H1 (cell line): ENCODE measurements around the gene NPBWR2. TPM values are rescaled to one million over a fixed set of nuclear protein-coding genes. Genes with fewer than 3 reads are reported as not detected.

Experiments
- CTCF ChIA-PET: fragments of 300-600 bp; sonication (Branson Sonifier 250); formaldehyde crosslinking; loops from one replicate; lab custom pipeline; 2021; ENCODE audit not compliant: partially characterized antibody; lab: Charles Lee
- POLR2A ChIA-PET: fragments of 300-600 bp; sonication (Branson Sonifier 250); formaldehyde crosslinking; loops from one replicate; lab custom pipeline; 2021; ENCODE audit warnings: inconsistent platforms; ENCODE audit not compliant: partially characterized antibody; lab: Charles Lee
- DNase-seq, 2 experiments: peaks; one replicate each; pipeline versions ENCODE4 v3.0.0 to v3.0.0-alpha.2; 2010 to 2022; ENCODE audit warnings: low spot score in 2 of 2, low read depth in 1 of 2, mixed read lengths in 1 of 2
- FAIRE-seq: peaks from 2 replicates; lab custom pipeline; 2011; peaks lifted over from hg19 to GRCh38; lab: Jason Lieb, UNC
- H2AFZ ChIP-seq: 2 replicates; pipeline ENCODE4 v1.8.1; 2012; ENCODE audit warnings: low read length, inconsistent platforms
- H2AK5ac ChIP-seq: 2 replicates; pipeline ENCODE4 v1.6.1; 2013; ENCODE audit warnings: low read depth, low read length
- H2BK120ac ChIP-seq: replicated peaks from 2 replicates; pipeline ENCODE3; 2013; ENCODE audit warnings: low read depth, low read length, inconsistent platforms
- H2BK12ac ChIP-seq: 2 replicates; pipeline ENCODE4 v1.6.1; 2013; ENCODE audit warnings: low read depth, low read length
- H2BK15ac ChIP-seq: 2 replicates; pipeline ENCODE4 v1.6.1; 2013; ENCODE audit warnings: low read length
- H2BK20ac ChIP-seq: 2 replicates; pipeline ENCODE4 v1.6.1; 2013; ENCODE audit warnings: low read length
- H2BK5ac ChIP-seq: 2 replicates; pipeline ENCODE4 v1.6.1; 2013; ENCODE audit warnings: low read depth, low read length
- H3K14ac ChIP-seq: 2 replicates; pipeline ENCODE4 v1.6.1; 2013; ENCODE audit warnings: inconsistent platforms; ENCODE audit not compliant: insufficient read length
- H3K18ac ChIP-seq: 2 replicates; pipeline ENCODE4 v1.6.1; 2013; ENCODE audit warnings: low read length; ENCODE audit errors: extremely low read depth
- H3K23ac ChIP-seq: 2 replicates; pipeline ENCODE4 v1.6.1; 2013; ENCODE audit warnings: inconsistent platforms; ENCODE audit not compliant: insufficient read length
- H3K23me2 ChIP-seq: 2 replicates; pipeline ENCODE4 v1.6.1; 2013; ENCODE audit warnings: low read depth, low read length
- H3K27ac ChIP-seq: 2 replicates; pipeline ENCODE4 v1.6.1; 2011; ENCODE audit warnings: low read depth, low read length, inconsistent platforms
- H3K27me3 ChIP-seq, 4 experiments: replicated peaks in 1 of 4; 1 replicate in 1 of 4; 2 replicates in 3 of 4; pipeline versions ENCODE4 v1.6.1 to v1.8.1; 2011 to 2013; ENCODE audit warnings: low read length in 3 of 4, mild to moderate bottlenecking in 3 of 4, inconsistent platforms in 2 of 4, mixed read lengths in 2 of 4, moderate library complexity in 1 of 4; ENCODE audit not compliant: control insufficient read depth in 3 of 4, insufficient read depth in 3 of 4; ENCODE audit errors: extremely low read depth in 1 of 4
- H3K36me3 ChIP-seq, 4 experiments: 2 replicates each; pipeline versions ENCODE4 v1.6.1 to v1.8.1; 2011 to 2013; ENCODE audit warnings: mild to moderate bottlenecking in 4 of 4, low read length in 3 of 4, moderate library complexity in 2 of 4, control low read depth in 1 of 4, inconsistent platforms in 1 of 4; ENCODE audit not compliant: insufficient read depth in 4 of 4, control insufficient read depth in 2 of 4
- H3K4ac ChIP-seq: replicated peaks from 2 replicates; pipeline ENCODE3; 2013; ENCODE audit warnings: low read length, low read depth, mixed read lengths, inconsistent platforms; ENCODE audit not compliant: insufficient read length
- H3K4me1 ChIP-seq, 4 experiments: replicated peaks in 1 of 4; 1 replicate in 1 of 4; 2 replicates in 3 of 4; pipeline versions ENCODE4 v1.6.1 to v1.8.1; 2011 to 2013; ENCODE audit warnings: low read length in 3 of 4, inconsistent platforms in 2 of 4, mixed read lengths in 1 of 4; ENCODE audit not compliant: insufficient read depth in 4 of 4, control insufficient read depth in 3 of 4
- H3K4me2 ChIP-seq, 2 experiments: 2 replicates each; pipeline versions ENCODE4 v1.6.1 to v1.8.1; 2011 to 2013; ENCODE audit warnings: low read depth in 2 of 2, low read length in 2 of 2, control low read depth in 1 of 2, inconsistent platforms in 1 of 2, mild to moderate bottlenecking in 1 of 2; ENCODE audit not compliant: insufficient read depth in 1 of 2
- H3K4me3 ChIP-seq, 4 experiments: fragments of 200-600, 300-600 bp in 1 of 4; sonication (generic), shearing (Covaris generic), sonication (Bioruptor Twin) in 1 of 4; 2 replicates each; pipeline versions ENCODE4 v1.5.1 to v1.8.1; 2011 to 2016; ENCODE audit warnings: low read length in 4 of 4, low read depth in 3 of 4, control low read depth in 2 of 4, inconsistent platforms in 2 of 4, mild to moderate bottlenecking in 2 of 4, mixed read lengths in 1 of 4, moderate library complexity in 1 of 4; ENCODE audit not compliant: insufficient read depth in 2 of 4; ENCODE audit errors: extremely low read depth in 1 of 4
- H3K56ac ChIP-seq: replicated peaks from 2 replicates; pipeline ENCODE3; 2013; ENCODE audit warnings: low read depth, mild to moderate bottlenecking, mixed read lengths, low read length, inconsistent platforms; ENCODE audit not compliant: insufficient read length
- H3K79me1 ChIP-seq: 2 replicates; pipeline ENCODE4 v1.6.1; 2013; ENCODE audit warnings: low read depth, low read length, control low read depth
- H3K79me2 ChIP-seq, 2 experiments: 2 replicates each; pipeline versions ENCODE4 v1.6.1 to v1.8.1; 2012 to 2013; ENCODE audit warnings: low read length in 2 of 2, mild to moderate bottlenecking in 2 of 2, inconsistent platforms in 1 of 2; ENCODE audit not compliant: insufficient read depth in 2 of 2, control insufficient read depth in 1 of 2
- H3K9ac ChIP-seq, 4 experiments: replicated peaks in 1 of 4; 1 replicate in 1 of 4; 2 replicates in 3 of 4; pipeline versions ENCODE4 v1.6.1 to v1.8.1; 2011 to 2013; ENCODE audit warnings: low read depth in 3 of 4, low read length in 3 of 4, control low read depth in 2 of 4, mild to moderate bottlenecking in 2 of 4, moderate library complexity in 2 of 4, inconsistent platforms in 1 of 4; ENCODE audit errors: extremely low read depth in 1 of 4
- H3K9me3 ChIP-seq, 2 experiments: 2 replicates each; pipeline versions ENCODE4 v1.6.1 to v1.8.1; 2012 to 2013; ENCODE audit warnings: mild to moderate bottlenecking in 2 of 2, moderate library complexity in 2 of 2, control low read depth in 1 of 2, inconsistent platforms in 1 of 2, low read depth in 1 of 2, low read length in 1 of 2, mixed read lengths in 1 of 2; ENCODE audit not compliant: insufficient read depth in 2 of 2
- H4K20me1 ChIP-seq, 2 experiments: replicated peaks in 1 of 2; 2 replicates each; pipeline versions ENCODE3 to v1.8.1; 2011 to 2013; ENCODE audit warnings: inconsistent platforms in 2 of 2, low read length in 2 of 2, mild to moderate bottlenecking in 1 of 2; ENCODE audit not compliant: insufficient read depth in 2 of 2, control insufficient read depth in 1 of 2
- H4K5ac ChIP-seq: 2 replicates; pipeline ENCODE4 v1.6.1; 2013; ENCODE audit warnings: low read length, low read depth, mixed read lengths, inconsistent platforms; ENCODE audit not compliant: insufficient read length
- H4K8ac ChIP-seq: 2 replicates; pipeline ENCODE4 v1.8.0; 2013; ENCODE audit warnings: mild to moderate bottlenecking, moderate library complexity, low read length, inconsistent platforms; ENCODE audit not compliant: insufficient read depth; ENCODE audit errors: extremely low read depth
- H4K91ac ChIP-seq: replicated peaks from 2 replicates; pipeline ENCODE3; 2013; ENCODE audit warnings: low read length, mixed read lengths, inconsistent platforms; ENCODE audit not compliant: insufficient read length
- ATF2 ChIP-seq: IDR thresholded peaks from 2 replicates; pipeline ENCODE4 v1.6.1; 2012; ENCODE audit warnings: low read length, inconsistent platforms
- CBX8 ChIP-seq: fragments of 300-800, 300-1000 bp; sonication (generic); IDR thresholded peaks from 2 replicates; pipeline ENCODE4 v1.7.1; 2016; ENCODE audit warnings: low read depth, low read length, borderline replicate concordance
- CEBPB ChIP-seq: IDR thresholded peaks from 2 replicates; pipeline ENCODE4 v1.6.1; 2012; ENCODE audit warnings: low read depth, low read length
- CTBP2 ChIP-seq: IDR thresholded peaks from 2 replicates; pipeline ENCODE4 v1.7.0; 2011; ENCODE audit warnings: borderline replicate concordance, mild to moderate bottlenecking, moderate library complexity, mixed read lengths, low read length; ENCODE audit not compliant: insufficient read depth, insufficient read length
- EGR1 ChIP-seq: IDR thresholded peaks from 2 replicates; pipeline ENCODE4 v1.6.1; 2011; ENCODE audit warnings: low read depth, low read length, borderline replicate concordance
- GABPA ChIP-seq: IDR thresholded peaks from 2 replicates; pipeline ENCODE4 v1.6.1; 2011; ENCODE audit warnings: mild to moderate bottlenecking, low read length, moderate library complexity, borderline replicate concordance; ENCODE audit not compliant: insufficient read depth
- MAX ChIP-seq: IDR thresholded peaks from 2 replicates; pipeline ENCODE4 v1.6.1; 2012; ENCODE audit warnings: inconsistent platforms
- PHF8 ChIP-seq: fragments of 200-600 bp; sonication (generic); conservative IDR thresholded peaks from 2 replicates; pipeline ENCODE4 v1.7.1; 2012; ENCODE audit warnings: low read depth, mild to moderate bottlenecking, inconsistent platforms, low read length, moderate library complexity
- RNF2 ChIP-seq: fragments of 200-900, 300-1000 bp; sonication (generic); IDR thresholded peaks from 2 replicates; pipeline ENCODE4 v1.7.1; 2016; ENCODE audit warnings: borderline replicate concordance, low read depth, mild to moderate bottlenecking, antibody characterized with exemption, low read length; ENCODE audit not compliant: poor library complexity, severe bottlenecking; ENCODE audit errors: missing control alignments
- WGBS, 2 experiments: shearing (Covaris generic) in 1 of 2; methylation state at CpG; one replicate each; pipeline versions ENCODE4 v1.1.6 to v1.1.7; 2013 to 2015; ENCODE audit warnings: low lambda C conversion rate in 2 of 2, mixed read lengths in 2 of 2, inconsistent platforms in 1 of 2, low coverage in 1 of 2, missing lambda C conversion rate in 1 of 2; ENCODE audit not compliant: insufficient replicate concordance in 2 of 2, insufficient coverage in 1 of 2, insufficient read length in 1 of 2; ENCODE audit errors: extremely low coverage in 1 of 2, missing lambda C conversion rate in 1 of 2; 5-methylcytosine and 5-hydroxymethylcytosine counted together
- polyA plus RNA-seq, 7 experiments: library from polyadenylated mRNA; depleted of rRNA in 3 of 7; stranded (reverse) in 5 of 7; unstranded in 2 of 7; fragments of >200 nt in 5 of 7; fragments of 200-250 nt in 2 of 7; gene quantifications; 1 replicate in 5 of 7; 2 replicates in 1 of 7; 4 replicates in 1 of 7; pipeline versions ENCODE4 v1.2.1 to v1.2.3, GENCODE V29; 2011 to 2013; ENCODE audit warnings: missing spikeins in 2 of 7, mixed read lengths in 2 of 7
- total RNA-seq: library from RNA; stranded (reverse); fragmentation: NEBNext Ultra II Directional; extraction: Animal tissue kit (Norgen Biotek cat#: 25700); gene quantifications from 2 replicates; pipeline ENCODE4 v1.2.1, GENCODE V29; 2021

NPBWR2 gene
- total and polyA plus RNA-seq, 2 of the 8 experiments (the other 6 are each of a cell fraction or from before 2014, with no cell fraction given), result not detected

- no peak overlapping the region for H3K4ac ChIP-seq
- FAIRE-seq, result no peak
- no peak overlapping the region for H2AK5ac ChIP-seq
- no peak overlapping the region for H4K91ac ChIP-seq
- H2BK120ac ChIP-seq, result no peak overlapping the region
- H3K23ac ChIP-seq, result no peak overlapping the region
- H3K27me3 ChIP-seq, result no peaks in the 10 kb centered on the region
- no peaks in the 10 kb centered on the region for H3K23me2 ChIP-seq
- no peak overlapping the region for H2BK5ac ChIP-seq
- H4K5ac ChIP-seq, result no peak overlapping the region
- peaks cover 17 to 19% of the 10 kb centered on the region in 2 experiments for H3K9me3 ChIP-seq
- ChIA-PET POLR2A (no interaction called here), CTCF (interaction anchor here (0.6 to 4.6 kb wide), 10 partner anchors 10 to 139 kb away, joined by 3 to 16 read pairs (median 5); no protein-coding TSS in a partner anchor)
- no peaks in the 10 kb centered on the region for H3K79me2 ChIP-seq
- no peak overlapping the region for H2AFZ ChIP-seq
- no peak overlapping the region for H2BK12ac ChIP-seq
- H3K56ac ChIP-seq, result no peak overlapping the region
- H3K27ac ChIP-seq, result no peak overlapping the region
- no peak overlapping the region for H2BK20ac ChIP-seq
- H3K36me3 ChIP-seq, result no peaks in the 10 kb centered on the region
- WGBS, 2 experiments, result 90% methylated on average over 8 of the region's 8 CpGs; no CpG with 5 or more reads in 1 of the 2 experiments
- H3K18ac ChIP-seq, result no peak overlapping the region
- no peaks in the 10 kb centered on the region for H3K79me1 ChIP-seq
- H3K14ac ChIP-seq, result no peak overlapping the region
- no peak overlapping the region for H4K8ac ChIP-seq
- H4K20me1 ChIP-seq, result no peaks in the 10 kb centered on the region
- no peak overlapping the region for H2BK15ac ChIP-seq
- H3K4me1 ChIP-seq, result peaks cover 0 to 13% (median 5%) of the 10 kb centered on the region in 4 experiments; a peak in 5 of 7 replicates
- DNase-seq, result peak in 1 of 2 experiments; percentile 20
- H3K4me2 ChIP-seq, result no peak overlapping the region; a peak in 1 of 4 replicates
- H3K4me3 ChIP-seq, result no peak overlapping the region
- no peak overlapping the region for H3K9ac ChIP-seq
- TF ChIP-seq GABPA (no peak), PHF8 (no peak), EGR1 (no peak), RNF2 (no peak), ATF2 (no peak), CBX8 (no peak), MAX (no peak), CEBPB (no peak), CTBP2 (no peak)
These were observed 37.0 kb upstream of the NPBWR2 start for GRCh38 chr20:64144144-64144912.
